ENCODE measurements around the gene GSG1L. TPM values are rescaled to one million over a fixed set of nuclear protein-coding genes. Genes with fewer than 3 reads are reported as not detected.

Gene GSG1L
- total and polyA plus RNA-seq, 5 experiments from 2014 or later: not detected

DNA sequence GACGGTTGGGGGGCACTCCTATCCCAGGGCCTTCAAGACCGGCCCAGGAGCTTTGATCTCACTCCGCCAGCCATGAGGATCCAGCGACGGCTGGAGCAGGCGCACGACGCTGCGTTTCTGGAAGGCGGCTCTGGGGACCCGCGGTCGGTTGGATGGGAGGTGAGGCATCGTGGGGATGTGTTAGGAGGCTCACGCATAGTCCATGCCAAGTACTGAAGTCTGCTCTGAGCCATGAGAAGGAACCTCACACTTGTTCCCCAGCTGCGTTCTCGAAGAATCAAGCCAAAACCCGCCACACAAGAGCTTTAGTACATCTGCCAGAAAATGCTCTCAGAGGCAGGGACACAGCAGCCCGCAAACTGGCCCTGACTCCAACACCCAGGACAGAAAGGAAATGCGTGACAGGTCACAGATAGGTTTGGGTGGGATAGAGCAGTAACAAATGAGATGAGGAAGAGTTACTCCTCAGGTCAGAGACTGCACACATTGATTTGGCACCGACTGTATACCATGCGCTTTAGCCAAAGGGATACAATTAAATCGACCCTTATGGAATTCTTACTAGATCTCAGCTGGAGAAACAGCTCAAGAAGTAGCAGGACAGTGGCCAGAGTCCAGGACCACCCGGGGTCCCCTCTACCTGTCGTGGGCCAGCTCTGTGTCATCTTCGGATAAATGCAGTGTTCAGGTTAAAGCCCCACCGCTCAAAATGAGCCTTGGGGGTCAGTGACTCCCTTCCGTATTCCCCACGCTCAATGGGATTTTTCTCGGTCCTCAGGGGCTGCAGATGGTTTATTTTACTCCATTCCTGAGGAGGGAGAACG is 6.7 kb upstream of the GSG1L start:
- no peak overlapping the region for H3K4me3 Mint-ChIP-seq
- H3K4me1 Mint-ChIP-seq: peaks cover 0 to 6% (median 0%) of the 10 kb centered on the region in 4 donors
- no peak for ATAC-seq
- H3K9me3 Mint-ChIP-seq: no peaks in the 10 kb centered on the region
- POLR2A ChIA-PET: no interaction called here
- no peak for DNase-seq
- H3K27ac Mint-ChIP-seq: peak overlapping the region in 1 of 10 donors; percentile 68
- no peaks in the 10 kb centered on the region for H3K36me3 Mint-ChIP-seq
- peaks cover 2 to 26% (median 17%) of the 10 kb centered on the region in 5 donors for H3K27me3 Mint-ChIP-seq

GRCh38 chr16:28068976-28069375 is 5.5 kb upstream of the GSG1L start:
- H3K9me3 Mint-ChIP-seq: no peaks in the 10 kb centered on the region
- no peak for ATAC-seq
- DNase-seq: no peak
- H3K36me3 Mint-ChIP-seq: no peaks in the 10 kb centered on the region
- POLR2A ChIA-PET: no interaction called here
- H3K27ac Mint-ChIP-seq: peak overlapping the region in 1 of 10 donors; percentile 67
- H3K4me1 Mint-ChIP-seq: peaks cover 0 to 6% (median 0%) of the 10 kb centered on the region in 4 donors
- peaks cover 9 to 33% (median 21%) of the 10 kb centered on the region in 5 donors for H3K27me3 Mint-ChIP-seq
- H3K4me3 Mint-ChIP-seq: no peak overlapping the region

GRCh38 chr16:28067604-28068379 is 4.3 kb upstream of the GSG1L start:
- DNase-seq: no peak

GRCh38 chr16:28064706-28065249 is 1.3 kb upstream of the GSG1L start:
- H3K36me3 Mint-ChIP-seq: peaks cover 0 to 3% (median 0%) of the 10 kb centered on the region in 3 donors
- H3K9me3 Mint-ChIP-seq: no peaks in the 10 kb centered on the region
- POLR2A ChIA-PET: interaction anchor here (0.7 kb wide), 1 partner anchor 358 kb away, joined by 3 read pairs; no protein-coding TSS in a partner anchor
- no peak overlapping the region for H3K27ac Mint-ChIP-seq
- DNase-seq: no peak
- H3K27me3 Mint-ChIP-seq: peaks cover 18 to 48% (median 37%) of the 10 kb centered on the region in 5 donors
- peak overlapping the region in 3 of 10 donors; percentile 11 to 64 (median 52) for H3K4me3 Mint-ChIP-seq
- ATAC-seq: no peak
- peaks cover 0 to 6% (median 0%) of the 10 kb centered on the region in 4 donors for H3K4me1 Mint-ChIP-seq

More at GRCh38 chr16:28067604-28068379, 4.3 kb upstream of the GSG1L start:
- ATAC-seq: no peak
- peaks cover 0 to 6% (median 0%) of the 10 kb centered on the region in 4 donors for H3K4me1 Mint-ChIP-seq
- no peaks in the 10 kb centered on the region for H3K36me3 Mint-ChIP-seq
- no peaks in the 10 kb centered on the region for H3K9me3 Mint-ChIP-seq
- H3K27me3 Mint-ChIP-seq: peaks cover 9 to 33% (median 21%) of the 10 kb centered on the region in 5 donors
- peak overlapping the region in 1 of 10 donors; percentile 57 for H3K27ac Mint-ChIP-seq
- POLR2A ChIA-PET: no interaction called here
- no peak overlapping the region for H3K4me3 Mint-ChIP-seq

DNA sequence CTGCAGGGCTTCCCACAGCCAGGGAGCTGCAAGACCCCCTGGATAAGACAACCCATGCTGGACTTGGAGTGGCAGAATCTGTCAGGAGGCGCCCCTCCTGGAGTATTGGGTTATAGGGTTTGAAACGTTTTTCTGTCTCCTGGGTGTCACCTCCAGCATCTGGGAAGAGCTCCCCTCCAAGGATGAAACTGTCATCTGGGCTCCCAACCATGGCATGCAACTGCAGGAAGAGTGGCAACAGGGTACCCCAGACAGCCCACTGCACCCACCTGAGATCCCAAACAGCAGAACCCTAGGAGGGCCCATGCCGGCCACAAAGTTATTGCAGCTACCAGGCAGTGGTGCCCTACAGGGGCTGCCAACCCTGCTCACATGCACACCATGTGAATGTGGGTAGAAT is 636 bp upstream of the GSG1L start:
- ATAC-seq (no peak), DNase-seq (no peak)
- Mint-ChIP-seq H3K27ac (no peak overlapping the region), H3K27me3 (peaks cover 18 to 54% (median 43%) of the 10 kb centered on the region in 5 donors), H3K9me3 (no peaks in the 10 kb centered on the region), H3K36me3 (peaks cover 0 to 3% (median 0%) of the 10 kb centered on the region in 3 donors), H3K4me1 (peaks cover 0 to 6% (median 3%) of the 10 kb centered on the region in 4 donors), H3K4me3 (peak overlapping the region in 1 of 10 donors; percentile 9)
- POLR2A ChIA-PET: no interaction called here

DNA sequence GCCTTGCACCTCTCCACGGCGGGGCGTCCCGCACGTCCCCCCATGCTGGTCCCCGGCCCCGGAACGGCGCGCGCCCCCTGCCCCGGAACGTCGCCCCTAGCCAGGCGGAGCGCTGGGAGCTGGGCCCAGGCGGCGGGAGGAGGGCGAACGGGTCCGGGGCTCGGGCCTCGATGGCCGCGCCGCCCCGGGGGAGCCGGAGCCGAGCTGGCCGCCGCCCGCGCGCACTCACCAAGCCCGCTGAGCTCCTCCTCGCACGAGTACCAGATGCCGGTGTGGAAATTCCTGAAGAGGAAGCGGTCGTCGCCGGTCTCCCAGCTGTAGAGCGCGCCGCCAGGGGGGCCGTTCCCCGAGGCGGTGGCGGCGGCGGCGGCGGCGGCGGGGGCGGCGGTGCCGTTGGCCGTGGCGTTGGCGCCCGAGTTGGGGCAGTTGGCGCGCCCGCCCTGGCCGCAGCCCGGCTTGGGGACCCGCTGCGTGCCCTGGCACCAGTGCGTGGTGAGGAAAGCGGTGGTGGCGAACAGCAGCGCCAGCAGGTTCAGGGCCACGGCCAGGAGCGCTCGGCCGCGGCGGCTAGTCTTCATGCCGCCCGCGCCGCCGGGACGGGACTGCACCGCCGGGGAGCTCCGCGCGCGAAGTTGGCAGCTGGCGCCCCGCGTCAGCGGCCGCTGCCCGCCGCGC is 530 bp downstream of the GSG1L start:
- DNase-seq (no peak), ATAC-seq (no peak)
- Mint-ChIP-seq H3K27me3 (peaks cover 22 to 66% (median 50%) of the 10 kb centered on the region in 5 donors), H3K4me3 (peak overlapping the region in 1 of 10 donors; percentile 55), H3K36me3 (peaks cover 0 to 3% (median 0%) of the 10 kb centered on the region in 3 donors), H3K27ac (no peak overlapping the region), H3K9me3 (no peaks in the 10 kb centered on the region), H3K4me1 (peaks cover 0 to 6% (median 4%) of the 10 kb centered on the region in 4 donors)
- POLR2A ChIA-PET: no interaction called here

- Mint-ChIP-seq H3K9me3 (no peaks in the 10 kb centered on the region), H3K27me3 (peaks cover 24 to 72% (median 49%) of the 10 kb centered on the region in 5 donors), H3K4me1 (peaks cover 0 to 6% (median 4%) of the 10 kb centered on the region in 4 donors), H3K4me3 (peak overlapping the region in 3 of 10 donors; percentile 10 to 67 (median 55)), H3K27ac (no peak overlapping the region), H3K36me3 (peaks cover 0 to 3% (median 0%) of the 10 kb centered on the region in 3 donors)
- POLR2A ChIA-PET: no interaction called here
- DNase-seq: no peak
- ATAC-seq: no peak
Measured at GRCh38 chr16:28062261-28062846, 1.2 kb downstream of the GSG1L start.

- H3K27ac Mint-ChIP-seq: peak overlapping the region in 1 of 10 donors; percentile 53
- ATAC-seq (no peak), DNase-seq (no peak)
- peaks cover 0 to 6% (median 4%) of the 10 kb centered on the region in 4 donors for H3K4me1 Mint-ChIP-seq
- POLR2A ChIA-PET: no interaction called here
- peak overlapping the region in 6 of 10 donors; percentile 9 to 55 (median 30) for H3K4me3 Mint-ChIP-seq
- H3K36me3 Mint-ChIP-seq: peaks cover 0 to 3% (median 0%) of the 10 kb centered on the region in 3 donors
- H3K27me3 Mint-ChIP-seq: peaks cover 30 to 77% (median 56%) of the 10 kb centered on the region in 5 donors
- H3K9me3 Mint-ChIP-seq: no peaks in the 10 kb centered on the region
Measured at GRCh38 chr16:28061352-28062101, 2.0 kb downstream of the GSG1L start.

GRCh38 chr16:28059841-28060575 is 3.5 kb downstream of the GSG1L start:
- peak overlapping the region in 2 of 10 donors; percentile 36 to 40 for H3K4me3 Mint-ChIP-seq
- H3K9me3 Mint-ChIP-seq: no peaks in the 10 kb centered on the region
- POLR2A ChIA-PET: no interaction called here
- peaks cover 0 to 3% (median 0%) of the 10 kb centered on the region in 3 donors for H3K36me3 Mint-ChIP-seq
- H3K27me3 Mint-ChIP-seq: peaks cover 29 to 68% (median 50%) of the 10 kb centered on the region in 5 donors
- DNase-seq (no peak), ATAC-seq (no peak)
- no peak overlapping the region for H3K27ac Mint-ChIP-seq
- peaks cover 0 to 6% (median 4%) of the 10 kb centered on the region in 4 donors for H3K4me1 Mint-ChIP-seq

GRCh38 chr16:28058839-28059589 is 4.5 kb downstream of the GSG1L start:
- H3K4me3 Mint-ChIP-seq: peak overlapping the region in 1 of 10 donors; percentile 9
- POLR2A ChIA-PET: no interaction called here
- no peak overlapping the region for H3K27ac Mint-ChIP-seq
- DNase-seq (no peak), ATAC-seq (peak in 1 of 2 donors; percentile 32)
- no peaks in the 10 kb centered on the region for H3K9me3 Mint-ChIP-seq
- peaks cover 0 to 6% (median 4%) of the 10 kb centered on the region in 4 donors for H3K4me1 Mint-ChIP-seq
- peaks cover 0 to 3% (median 0%) of the 10 kb centered on the region in 3 donors for H3K36me3 Mint-ChIP-seq
- H3K27me3 Mint-ChIP-seq: peaks cover 26 to 66% (median 50%) of the 10 kb centered on the region in 5 donors
